Measurements from ENCODE around the gene ZDHHC14.

DNA sequence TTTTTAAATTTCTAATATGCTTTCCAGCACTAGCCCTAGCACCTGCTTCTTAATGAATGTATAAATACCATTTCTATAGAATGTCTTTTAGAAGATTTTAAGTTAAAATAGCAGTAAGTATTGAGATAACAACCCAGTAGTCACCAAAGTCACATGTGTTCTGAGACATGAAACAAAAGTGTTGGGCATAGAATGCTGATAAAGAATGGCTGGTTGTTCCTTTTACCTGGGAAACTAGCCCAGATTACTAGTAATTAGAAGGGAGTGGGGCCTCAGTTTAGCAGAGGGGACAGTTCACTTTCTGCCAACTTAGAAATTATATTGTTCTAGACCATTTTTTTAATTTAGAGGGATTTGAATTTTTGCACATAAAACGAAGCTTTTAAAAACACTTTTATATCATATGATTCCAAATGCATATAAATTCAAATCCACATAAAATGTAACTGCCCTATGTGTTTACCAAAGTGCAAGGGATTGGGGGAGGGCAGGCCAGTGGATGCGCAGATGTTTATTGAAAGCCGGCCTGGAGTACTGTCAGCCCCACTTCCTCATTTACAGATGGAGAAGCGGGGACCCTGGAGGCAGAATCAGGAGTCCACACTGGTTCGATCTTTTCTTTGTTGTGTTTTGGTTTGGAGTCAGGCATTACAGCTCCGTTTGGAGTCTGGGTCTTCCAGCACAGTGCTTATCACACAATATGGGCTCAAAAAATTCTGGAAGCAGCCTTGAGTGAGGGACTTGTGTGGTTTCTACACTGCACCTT lies 139.8 kb downstream of the ZDHHC14 start:
- TF ChIP-seq, protein P1, sequence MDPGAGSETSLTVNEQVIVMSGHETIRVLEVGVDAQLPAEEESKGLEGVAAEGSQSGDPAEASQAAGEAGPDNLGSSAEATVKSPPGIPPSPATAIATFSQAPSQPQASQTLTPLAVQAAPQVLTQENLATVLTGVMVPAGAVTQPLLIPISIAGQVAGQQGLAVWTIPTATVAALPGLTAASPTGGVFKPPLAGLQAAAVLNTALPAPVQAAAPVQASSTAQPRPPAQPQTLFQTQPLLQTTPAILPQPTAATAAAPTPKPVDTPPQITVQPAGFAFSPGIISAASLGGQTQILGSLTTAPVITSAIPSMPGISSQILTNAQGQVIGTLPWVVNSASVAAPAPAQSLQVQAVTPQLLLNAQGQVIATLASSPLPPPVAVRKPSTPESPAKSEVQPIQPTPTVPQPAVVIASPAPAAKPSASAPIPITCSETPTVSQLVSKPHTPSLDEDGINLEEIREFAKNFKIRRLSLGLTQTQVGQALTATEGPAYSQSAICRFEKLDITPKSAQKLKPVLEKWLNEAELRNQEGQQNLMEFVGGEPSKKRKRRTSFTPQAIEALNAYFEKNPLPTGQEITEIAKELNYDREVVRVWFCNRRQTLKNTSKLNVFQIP (CRISPR knock-in tag; IDR thresholded peaks at IDR 0.05; ENCODE audit: borderline replicate concordance, low read depth) = no peak
- TF ChIP-seq, protein P2, sequence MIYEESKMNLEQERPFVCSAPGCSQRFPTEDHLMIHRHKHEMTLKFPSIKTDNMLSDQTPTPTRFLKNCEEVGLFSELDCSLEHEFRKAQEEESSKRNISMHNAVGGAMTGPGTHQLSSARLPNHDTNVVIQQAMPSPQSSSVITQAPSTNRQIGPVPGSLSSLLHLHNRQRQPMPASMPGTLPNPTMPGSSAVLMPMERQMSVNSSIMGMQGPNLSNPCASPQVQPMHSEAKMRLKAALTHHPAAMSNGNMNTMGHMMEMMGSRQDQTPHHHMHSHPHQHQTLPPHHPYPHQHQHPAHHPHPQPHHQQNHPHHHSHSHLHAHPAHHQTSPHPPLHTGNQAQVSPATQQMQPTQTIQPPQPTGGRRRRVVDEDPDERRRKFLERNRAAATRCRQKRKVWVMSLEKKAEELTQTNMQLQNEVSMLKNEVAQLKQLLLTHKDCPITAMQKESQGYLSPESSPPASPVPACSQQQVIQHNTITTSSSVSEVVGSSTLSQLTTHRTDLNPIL (CRISPR knock-in tag; IDR thresholded peaks at IDR 0.05; ENCODE audit: low read depth) = no peak
- no peak for TF ChIP-seq ZNF70 (CRISPR knock-in tag; IDR thresholded peaks at IDR 0.05)

All from SK-N-SH treated with all-trans-retinoic acid at 6 μM for 48 hours (cell line).